Measurements from ENCODE around the gene DNAJC30.

DNA sequence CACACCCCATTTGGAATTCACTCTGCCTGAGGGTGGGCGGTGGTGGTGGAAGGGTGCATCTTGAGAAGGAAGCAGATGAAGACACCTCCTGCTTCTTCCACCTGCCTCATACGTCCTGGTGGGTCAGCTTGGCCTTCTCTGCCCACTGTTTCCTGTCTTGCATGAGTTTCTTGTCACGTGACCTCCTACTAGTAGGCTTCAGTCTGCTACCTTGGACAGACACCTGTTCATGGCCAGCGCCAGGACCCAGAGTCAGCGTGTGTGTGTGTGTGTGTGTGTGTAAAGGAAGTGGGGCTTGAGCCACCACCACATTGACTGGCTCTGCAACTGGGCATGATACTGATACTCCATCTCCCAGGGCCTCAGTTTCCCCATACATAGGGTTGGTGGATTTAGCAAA, 32.7 kb downstream of the DNAJC30 start:
- no peak for TF ChIP-seq EZH2 (IDR thresholded peaks at IDR 0.05; ENCODE audit: low read length)
- TF ChIP-seq, protein P1, sequence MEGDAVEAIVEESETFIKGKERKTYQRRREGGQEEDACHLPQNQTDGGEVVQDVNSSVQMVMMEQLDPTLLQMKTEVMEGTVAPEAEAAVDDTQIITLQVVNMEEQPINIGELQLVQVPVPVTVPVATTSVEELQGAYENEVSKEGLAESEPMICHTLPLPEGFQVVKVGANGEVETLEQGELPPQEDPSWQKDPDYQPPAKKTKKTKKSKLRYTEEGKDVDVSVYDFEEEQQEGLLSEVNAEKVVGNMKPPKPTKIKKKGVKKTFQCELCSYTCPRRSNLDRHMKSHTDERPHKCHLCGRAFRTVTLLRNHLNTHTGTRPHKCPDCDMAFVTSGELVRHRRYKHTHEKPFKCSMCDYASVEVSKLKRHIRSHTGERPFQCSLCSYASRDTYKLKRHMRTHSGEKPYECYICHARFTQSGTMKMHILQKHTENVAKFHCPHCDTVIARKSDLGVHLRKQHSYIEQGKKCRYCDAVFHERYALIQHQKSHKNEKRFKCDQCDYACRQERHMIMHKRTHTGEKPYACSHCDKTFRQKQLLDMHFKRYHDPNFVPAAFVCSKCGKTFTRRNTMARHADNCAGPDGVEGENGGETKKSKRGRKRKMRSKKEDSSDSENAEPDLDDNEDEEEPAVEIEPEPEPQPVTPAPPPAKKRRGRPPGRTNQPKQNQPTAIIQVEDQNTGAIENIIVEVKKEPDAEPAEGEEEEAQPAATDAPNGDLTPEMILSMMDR (optimal IDR thresholded peaks at IDR 0.05 in 1 of 3, IDR thresholded peaks at IDR 0.05 in 1 of 3, conservative IDR thresholded peaks at IDR 0.05 in 1 of 3; ENCODE audit: extremely low read depth in 1 of 3, insufficient read depth in 2 of 3, low read length in 3 of 3): no peak
